Measurements from ENCODE around the gene TSHR.

DNA sequence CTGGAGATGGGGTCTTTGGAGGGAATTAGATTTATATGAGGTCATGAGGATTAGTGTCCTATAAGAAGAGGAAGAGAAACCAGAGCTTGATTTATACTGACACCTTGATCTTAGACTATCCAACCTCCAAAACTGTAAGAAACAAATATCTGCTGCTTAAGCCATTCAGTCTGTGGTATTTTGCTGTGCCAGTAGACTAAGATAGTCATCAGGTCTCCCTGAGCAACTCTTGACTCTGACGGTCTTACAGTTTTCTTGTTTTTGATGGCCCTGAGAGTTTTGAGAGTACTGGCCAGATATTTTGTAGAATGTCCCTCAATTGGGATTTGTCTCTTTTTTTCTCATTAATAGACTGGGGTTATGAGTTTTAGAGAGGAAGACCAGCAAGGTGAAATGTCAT lies 51.7 kb downstream of the TSHR start:
- TF ChIP-seq, protein P1, sequence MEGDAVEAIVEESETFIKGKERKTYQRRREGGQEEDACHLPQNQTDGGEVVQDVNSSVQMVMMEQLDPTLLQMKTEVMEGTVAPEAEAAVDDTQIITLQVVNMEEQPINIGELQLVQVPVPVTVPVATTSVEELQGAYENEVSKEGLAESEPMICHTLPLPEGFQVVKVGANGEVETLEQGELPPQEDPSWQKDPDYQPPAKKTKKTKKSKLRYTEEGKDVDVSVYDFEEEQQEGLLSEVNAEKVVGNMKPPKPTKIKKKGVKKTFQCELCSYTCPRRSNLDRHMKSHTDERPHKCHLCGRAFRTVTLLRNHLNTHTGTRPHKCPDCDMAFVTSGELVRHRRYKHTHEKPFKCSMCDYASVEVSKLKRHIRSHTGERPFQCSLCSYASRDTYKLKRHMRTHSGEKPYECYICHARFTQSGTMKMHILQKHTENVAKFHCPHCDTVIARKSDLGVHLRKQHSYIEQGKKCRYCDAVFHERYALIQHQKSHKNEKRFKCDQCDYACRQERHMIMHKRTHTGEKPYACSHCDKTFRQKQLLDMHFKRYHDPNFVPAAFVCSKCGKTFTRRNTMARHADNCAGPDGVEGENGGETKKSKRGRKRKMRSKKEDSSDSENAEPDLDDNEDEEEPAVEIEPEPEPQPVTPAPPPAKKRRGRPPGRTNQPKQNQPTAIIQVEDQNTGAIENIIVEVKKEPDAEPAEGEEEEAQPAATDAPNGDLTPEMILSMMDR (IDR thresholded peaks at IDR 0.05), result no peak
- TF ChIP-seq POLR2A (IDR thresholded peaks at IDR 0.05), result no peak
